GM12891 (cell line): Measurements from ENCODE around the gene BTRC.

Source experiments
- PAX5 ChIP-seq: IDR thresholded peaks from 2 replicates; pipeline ENCODE4 v1.6.1; 2011; ENCODE audit warnings: low read length, moderate library complexity, mild to moderate bottlenecking; ENCODE audit not compliant: insufficient read depth, severe bottlenecking
- POLR2A ChIP-seq: IDR thresholded peaks from 2 replicates; pipeline ENCODE4 v1.6.1; 2011; ENCODE audit warnings: low read depth, low read length, control low read depth
- POLR2AphosphoS5 ChIP-seq: IDR thresholded peaks from 2 replicates; pipeline ENCODE4 v1.6.1; 2011; ENCODE audit warnings: low read depth, low read length, control low read depth
- SPI1 ChIP-seq: IDR thresholded peaks from 2 replicates; pipeline ENCODE4 v1.6.1; 2011; ENCODE audit warnings: low read depth, low read length, control low read depth

DNA sequence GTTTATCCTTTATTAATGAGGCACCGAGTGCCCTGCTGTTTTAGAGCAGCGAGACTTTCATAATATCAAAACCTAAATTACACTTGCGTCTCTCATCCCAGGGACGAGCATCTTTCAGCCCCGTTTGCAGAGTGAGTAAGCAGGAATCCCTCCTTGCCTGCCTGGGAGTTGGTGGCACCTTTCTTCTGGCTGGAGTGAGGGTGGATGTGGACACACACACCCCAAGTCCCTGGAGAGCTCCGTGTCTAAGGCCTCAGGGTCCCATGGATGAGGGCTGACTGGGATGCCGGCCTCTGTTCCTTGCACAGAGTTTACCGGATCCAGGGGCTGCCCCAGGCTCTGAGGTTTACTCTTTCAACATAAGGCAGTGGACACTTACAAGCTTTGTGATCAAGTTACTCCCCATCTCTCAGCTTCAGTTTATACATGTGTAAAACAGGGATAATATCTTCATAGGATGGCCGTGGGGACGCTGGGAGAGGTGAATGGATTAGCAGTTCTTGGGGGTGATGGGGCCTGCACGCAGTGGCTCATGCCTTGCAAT is 209.6 kb downstream of the BTRC start:
- TF ChIP-seq SPI1 (no peak), POLR2A (no peak), POLR2AphosphoS5 (no peak), PAX5 (no peak)
